Astrocyte (in vitro differentiated cells and primary cell): ENCODE results near the gene KIAA0825. TPM values are rescaled to one million over a fixed set of nuclear protein-coding genes. Genes with fewer than 3 reads are reported as not detected.

Experiments
- DNase-seq: peaks from one replicate; pipeline ENCODE4 v3.0.0-alpha.2; 2010; ENCODE audit warnings: low read depth
- FAIRE-seq: peaks from 2 replicates; lab custom pipeline; 2011; peaks lifted over from hg19 to GRCh38; lab: Jason Lieb, UNC
- H2AFZ ChIP-seq: 2 replicates; pipeline ENCODE4 v1.6.0; 2012; ENCODE audit warnings: low read depth, low read length, inconsistent platforms
- H3K27ac ChIP-seq: 2 replicates; pipeline ENCODE4 v1.5.1; 2011; ENCODE audit warnings: low read depth, low read length, inconsistent platforms
- H3K27me3 ChIP-seq: 2 replicates; pipeline ENCODE4 v1.6.0; 2011; ENCODE audit warnings: low read length, inconsistent platforms; ENCODE audit not compliant: insufficient read depth
- H3K36me3 ChIP-seq: 2 replicates; pipeline ENCODE4 v1.5.1; 2011; ENCODE audit warnings: low read length, inconsistent platforms; ENCODE audit not compliant: insufficient read depth
- H3K4me1 ChIP-seq: 2 replicates; pipeline ENCODE4 v1.5.1; 2011; ENCODE audit warnings: low read length, inconsistent platforms; ENCODE audit not compliant: insufficient read depth
- H3K4me2 ChIP-seq: 2 replicates; pipeline ENCODE4 v1.6.0; 2012; ENCODE audit warnings: low read length, inconsistent platforms
- H3K4me3 ChIP-seq: 2 replicates; pipeline ENCODE4 v1.5.1; 2011; ENCODE audit warnings: low read depth, mild to moderate bottlenecking, low read length, inconsistent platforms; ENCODE audit not compliant: insufficient read depth
- H3K79me2 ChIP-seq: 2 replicates; pipeline ENCODE4 v1.6.0; 2012; ENCODE audit warnings: mild to moderate bottlenecking, low read length, inconsistent platforms; ENCODE audit not compliant: insufficient read depth
- H3K9ac ChIP-seq: 2 replicates; pipeline ENCODE4 v1.6.0; 2012; ENCODE audit warnings: mild to moderate bottlenecking, low read length, inconsistent platforms
- H3K9me3 ChIP-seq: 2 replicates; pipeline ENCODE4 v1.5.1; 2012; ENCODE audit warnings: low read depth, mild to moderate bottlenecking, low read length, inconsistent platforms; ENCODE audit not compliant: insufficient read depth
- H4K20me1 ChIP-seq: 2 replicates; pipeline ENCODE4 v1.6.0; 2012; ENCODE audit warnings: low read length, inconsistent platforms; ENCODE audit not compliant: insufficient read depth
- H3K27ac Mint-ChIP-seq: one replicate; pipeline ENCODE4 v1.8.0; 2021; ENCODE audit warnings: mild to moderate bottlenecking, mixed read lengths; ENCODE audit not compliant: unreplicated experiment
- H3K27me3 Mint-ChIP-seq: one replicate; pipeline ENCODE4 v1.8.0; 2021; ENCODE audit warnings: low read depth, mixed read lengths; ENCODE audit not compliant: unreplicated experiment
- H3K36me3 Mint-ChIP-seq: one replicate; pipeline ENCODE4 v1.8.0; 2021; ENCODE audit warnings: low read depth, mixed read lengths; ENCODE audit not compliant: unreplicated experiment
- H3K4me1 Mint-ChIP-seq: one replicate; pipeline ENCODE4 v1.8.0; 2021; ENCODE audit warnings: low read depth, mixed read lengths; ENCODE audit not compliant: unreplicated experiment
- H3K4me3 Mint-ChIP-seq: one replicate; pipeline ENCODE4 v1.8.0; 2021; ENCODE audit warnings: mild to moderate bottlenecking, moderate library complexity, mixed read lengths; ENCODE audit not compliant: unreplicated experiment
- H3K9me3 Mint-ChIP-seq: one replicate; pipeline ENCODE4 v1.8.0; 2021; ENCODE audit warnings: mild to moderate bottlenecking, mixed read lengths; ENCODE audit not compliant: unreplicated experiment
- EZH2 ChIP-seq: IDR thresholded peaks from 2 replicates; pipeline ENCODE4 v1.6.1; 2012; ENCODE audit warnings: mild to moderate bottlenecking, low read length, inconsistent platforms; ENCODE audit not compliant: insufficient read depth
- total RNA-seq: library from RNA; stranded (reverse); gene quantifications from 2 replicates; pipeline ENCODE4 v1.2.1, GENCODE V29; 2021
- TF ChIP-seq, protein P1 (sequence below): IDR thresholded peaks from 2 replicates; pipeline ENCODE4 v1.5.1; 2011; ENCODE audit warnings: low read depth, mild to moderate bottlenecking, inconsistent platforms, low read length, moderate library complexity; ENCODE audit not compliant: insufficient read depth

The KIAA0825 gene
- total RNA-seq, 1 donor from 2014 or later: 2.5 TPM

GRCh38 chr5:94254214-94254613, 364.2 kb downstream of the KIAA0825 start:
- Histone ChIP-seq H3K79me2 (no peaks in the 10 kb centered on the region), H2AFZ (no peak overlapping the region), H3K4me3 (no peak overlapping the region), H3K27ac (no peak overlapping the region), H3K9me3 (no peaks in the 10 kb centered on the region), H3K36me3 (no peaks in the 10 kb centered on the region), H3K4me2 (no peak overlapping the region), H3K27me3 (no peaks in the 10 kb centered on the region), H3K9ac (no peak overlapping the region), H4K20me1 (no peaks in the 10 kb centered on the region), H3K4me1 (no peaks in the 10 kb centered on the region)
- no peak for DNase-seq
- no peaks in the 10 kb centered on the region for H3K36me3 Mint-ChIP-seq
- no peaks in the 10 kb centered on the region for H3K9me3 Mint-ChIP-seq
- peaks cover 1% of the 10 kb centered on the region for H3K4me1 Mint-ChIP-seq
- no peak overlapping the region for H3K4me3 Mint-ChIP-seq
- H3K27ac Mint-ChIP-seq: no peak overlapping the region
- TF ChIP-seq EZH2: no peak
- TF ChIP-seq, protein P1, sequence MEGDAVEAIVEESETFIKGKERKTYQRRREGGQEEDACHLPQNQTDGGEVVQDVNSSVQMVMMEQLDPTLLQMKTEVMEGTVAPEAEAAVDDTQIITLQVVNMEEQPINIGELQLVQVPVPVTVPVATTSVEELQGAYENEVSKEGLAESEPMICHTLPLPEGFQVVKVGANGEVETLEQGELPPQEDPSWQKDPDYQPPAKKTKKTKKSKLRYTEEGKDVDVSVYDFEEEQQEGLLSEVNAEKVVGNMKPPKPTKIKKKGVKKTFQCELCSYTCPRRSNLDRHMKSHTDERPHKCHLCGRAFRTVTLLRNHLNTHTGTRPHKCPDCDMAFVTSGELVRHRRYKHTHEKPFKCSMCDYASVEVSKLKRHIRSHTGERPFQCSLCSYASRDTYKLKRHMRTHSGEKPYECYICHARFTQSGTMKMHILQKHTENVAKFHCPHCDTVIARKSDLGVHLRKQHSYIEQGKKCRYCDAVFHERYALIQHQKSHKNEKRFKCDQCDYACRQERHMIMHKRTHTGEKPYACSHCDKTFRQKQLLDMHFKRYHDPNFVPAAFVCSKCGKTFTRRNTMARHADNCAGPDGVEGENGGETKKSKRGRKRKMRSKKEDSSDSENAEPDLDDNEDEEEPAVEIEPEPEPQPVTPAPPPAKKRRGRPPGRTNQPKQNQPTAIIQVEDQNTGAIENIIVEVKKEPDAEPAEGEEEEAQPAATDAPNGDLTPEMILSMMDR: no peak
- H3K27me3 Mint-ChIP-seq: no peaks in the 10 kb centered on the region
- no peak for FAIRE-seq

DNA sequence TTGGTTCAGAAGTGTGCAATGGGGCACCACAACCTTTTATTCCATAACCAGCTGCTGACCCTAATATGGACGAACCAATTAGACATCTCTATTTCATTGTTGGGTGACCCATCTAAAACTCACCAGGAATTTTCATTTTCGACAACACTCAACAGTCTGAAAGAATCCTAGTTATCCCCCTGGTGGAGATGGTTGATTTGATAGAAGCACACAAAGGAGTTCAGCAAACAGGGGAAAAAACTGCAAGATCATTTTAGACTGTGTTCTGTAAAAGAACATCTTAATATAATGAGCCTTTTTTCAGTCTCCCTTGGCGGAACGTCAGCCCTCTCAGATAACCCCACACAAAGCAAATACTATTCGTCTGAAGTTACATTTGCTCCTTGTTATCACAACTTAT, 367.4 kb downstream of the KIAA0825 start:
- no peak for TF ChIP-seq EZH2
- TF ChIP-seq, protein P1: no peak
- DNase-seq: no peak
- H3K9ac ChIP-seq: no peak overlapping the region
- Mint-ChIP-seq H3K27me3 (no peaks in the 10 kb centered on the region), H3K4me3 (no peak overlapping the region), H3K27ac (no peak overlapping the region), H3K36me3 (peaks cover 1% of the 10 kb centered on the region), H3K4me1 (peaks cover 3% of the 10 kb centered on the region), H3K9me3 (peaks cover 1% of the 10 kb centered on the region)
- H3K4me3 ChIP-seq: no peak overlapping the region
- no peaks in the 10 kb centered on the region for H3K4me1 ChIP-seq
- no peaks in the 10 kb centered on the region for H3K36me3 ChIP-seq
- no peaks in the 10 kb centered on the region for H3K9me3 ChIP-seq
- H3K27ac ChIP-seq: no peak overlapping the region
- no peak overlapping the region for H2AFZ ChIP-seq
- H4K20me1 ChIP-seq: no peaks in the 10 kb centered on the region
- no peak overlapping the region for H3K4me2 ChIP-seq
- no peaks in the 10 kb centered on the region for H3K79me2 ChIP-seq
- no peak for FAIRE-seq
- H3K27me3 ChIP-seq: no peaks in the 10 kb centered on the region

DNA sequence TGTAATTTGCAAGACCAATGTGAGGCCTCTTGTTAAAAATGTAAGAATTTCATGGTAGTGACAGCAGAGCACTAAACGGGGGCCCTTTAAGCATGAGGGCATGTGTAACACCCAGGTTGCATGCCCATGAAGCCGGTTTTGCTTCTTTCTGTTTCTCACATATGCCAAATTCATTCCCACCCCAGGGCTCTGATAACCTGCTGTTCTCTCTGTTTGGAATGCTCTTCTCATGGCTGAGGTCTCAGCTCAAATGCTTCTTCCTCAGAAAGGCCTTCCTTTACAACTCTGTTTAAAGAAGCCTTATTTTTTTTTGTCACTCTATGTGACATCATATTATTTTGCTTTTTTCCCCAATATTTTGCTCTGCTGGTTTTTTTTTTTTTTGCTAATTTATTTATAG, 369.0 kb downstream of the KIAA0825 start:
- H3K9ac ChIP-seq: no peak overlapping the region
- no peaks in the 10 kb centered on the region for H3K36me3 ChIP-seq
- no peaks in the 10 kb centered on the region for H3K4me1 ChIP-seq
- no peak overlapping the region for H3K27ac ChIP-seq
- H3K27me3 ChIP-seq: no peaks in the 10 kb centered on the region
- H2AFZ ChIP-seq: no peak overlapping the region
- H3K36me3 Mint-ChIP-seq: peaks cover 1% of the 10 kb centered on the region
- no peaks in the 10 kb centered on the region for H3K27me3 Mint-ChIP-seq
- DNase-seq: no peak
- TF ChIP-seq EZH2: no peak
- TF ChIP-seq, protein P1: no peak
- H3K9me3 Mint-ChIP-seq: peaks cover 1% of the 10 kb centered on the region
- no peak overlapping the region for H3K4me2 ChIP-seq
- H3K4me1 Mint-ChIP-seq: peaks cover 9% of the 10 kb centered on the region
- H3K9me3 ChIP-seq: no peaks in the 10 kb centered on the region
- no peak overlapping the region for H3K4me3 ChIP-seq
- H3K27ac Mint-ChIP-seq: no peak overlapping the region
- no peaks in the 10 kb centered on the region for H3K79me2 ChIP-seq
- H3K4me3 Mint-ChIP-seq: no peak overlapping the region
- H4K20me1 ChIP-seq: no peaks in the 10 kb centered on the region
- no peak for FAIRE-seq
